Loucy (cell line): ENCODE measurements around the gene LEPROT.

Experiments
- CTCF ChIP-seq: fragments of 200-600 bp; sonication (generic); conservative IDR thresholded peaks from 2 replicates; pipeline ENCODE4 v1.5.1; 2014; ENCODE audit warnings: mild to moderate bottlenecking, antibody characterized with exemption, low read length
- EZH2phosphoT487 ChIP-seq: fragments of 200-600 bp; IDR thresholded peaks from 2 replicates; pipeline ENCODE4 v1.6.1; 2018; ENCODE audit warnings: antibody characterized with exemption, mild to moderate bottlenecking, moderate library complexity, borderline replicate concordance

GRCh38 chr1:65424573-65424889, 4.1 kb downstream of the LEPROT start:
- TF ChIP-seq CTCF = no peak
- TF ChIP-seq EZH2phosphoT487 = no peak
